Myocyte (in vitro differentiated cells): Measurements from ENCODE around the gene SLC2A13. TPM values are rescaled to one million over a fixed set of nuclear protein-coding genes. Genes with fewer than 3 reads are reported as not detected.
"Not testable (repeated sequence)": the region's sequence is repeated elsewhere in the genome, so short reads cannot be mapped to it uniquely, and the experiment has no call there.

ENCODE experiments used
- DNase-seq: peaks from one replicate; pipeline ENCODE4 v3.0.0-alpha.2; 2012; ENCODE audit warnings: low read depth
- total RNA-seq: library from RNA; depleted of rRNA; stranded (reverse); fragments of >200 nt; gene quantifications from 2 replicates; pipeline ENCODE4 v1.2.3, GENCODE V29; 2014

SLC2A13 gene
- total RNA-seq, 1 donor from 2014 or later = 7.0 TPM

DNA sequence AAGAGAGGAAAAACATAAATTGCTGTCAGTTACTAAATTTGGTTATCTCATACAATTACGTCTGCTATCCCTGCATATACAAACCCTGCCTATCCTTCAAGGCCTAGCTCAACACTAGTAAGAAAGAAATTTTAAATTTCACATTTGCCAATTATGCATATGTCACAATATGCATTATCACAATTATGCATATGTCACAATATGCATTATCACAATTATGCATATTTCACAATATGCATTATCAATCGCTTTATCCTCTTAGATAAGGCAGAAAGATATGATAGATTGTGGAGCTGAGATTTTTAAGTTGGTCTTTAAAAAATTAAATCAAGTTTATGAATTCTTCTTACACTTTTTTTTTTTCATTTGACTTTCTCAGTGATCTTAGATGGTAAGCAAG is 291.3 kb downstream of the SLC2A13 start:
- DNase-seq = no peak

DNA sequence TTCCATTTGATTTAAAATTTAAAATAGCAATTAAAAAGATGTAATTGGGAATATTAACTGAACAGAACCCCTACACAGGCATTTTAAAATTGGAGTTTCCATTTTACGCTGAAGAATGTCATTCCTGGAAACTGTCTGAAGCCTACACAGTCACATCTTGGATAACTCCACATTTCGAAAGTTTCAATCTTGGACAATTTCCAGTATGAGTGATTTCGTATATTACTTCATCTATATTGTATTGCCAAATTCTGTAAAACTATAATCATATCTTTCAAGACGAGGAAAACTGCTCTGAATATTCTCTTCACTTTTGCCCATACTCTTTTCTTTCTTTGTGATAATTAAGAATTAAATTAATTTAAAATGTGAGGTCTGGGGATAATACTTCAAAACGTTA is 292.1 kb downstream of the SLC2A13 start:
- DNase-seq = no peak

DNA sequence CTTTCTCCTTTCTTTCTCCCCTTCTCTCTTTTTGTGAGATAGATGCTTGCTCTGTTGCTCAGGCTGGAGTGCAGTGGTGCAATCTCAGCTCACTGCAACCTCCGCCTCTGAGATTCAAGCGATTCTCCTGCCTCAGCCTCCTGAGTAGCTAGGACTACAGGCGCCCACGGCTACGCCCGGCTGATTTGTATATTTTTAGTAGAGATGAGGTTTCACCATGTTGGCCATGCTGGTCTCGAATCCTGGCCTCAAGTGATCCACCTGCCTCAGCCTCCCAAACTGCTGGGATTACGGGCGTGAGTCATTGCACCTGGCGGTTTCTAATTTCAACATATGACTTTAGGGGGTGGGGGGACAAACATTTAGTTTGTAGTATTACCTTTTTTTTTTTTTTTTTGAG is 293.4 kb downstream of the SLC2A13 start:
- DNase-seq = not testable (repeated sequence)

DNA sequence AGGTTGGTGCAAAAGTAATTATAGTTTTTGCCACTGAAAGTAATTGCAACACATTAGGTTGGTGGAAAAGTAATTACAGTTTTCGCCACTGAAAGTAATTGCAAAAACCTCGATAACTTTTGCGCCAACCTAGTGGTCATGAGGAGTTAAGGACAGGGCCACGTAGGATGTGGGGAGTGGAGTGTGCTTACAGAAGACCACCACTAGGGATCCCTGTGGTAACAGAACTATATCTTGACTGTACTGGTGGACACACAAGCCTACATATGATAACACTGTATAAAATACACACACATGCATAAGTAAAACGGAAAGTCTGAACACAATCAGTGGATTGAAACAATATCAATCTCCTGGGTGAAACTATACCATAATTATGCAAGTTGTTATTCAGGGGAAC is 298.8 kb downstream of the SLC2A13 start:
- DNase-seq = no peak

DNA sequence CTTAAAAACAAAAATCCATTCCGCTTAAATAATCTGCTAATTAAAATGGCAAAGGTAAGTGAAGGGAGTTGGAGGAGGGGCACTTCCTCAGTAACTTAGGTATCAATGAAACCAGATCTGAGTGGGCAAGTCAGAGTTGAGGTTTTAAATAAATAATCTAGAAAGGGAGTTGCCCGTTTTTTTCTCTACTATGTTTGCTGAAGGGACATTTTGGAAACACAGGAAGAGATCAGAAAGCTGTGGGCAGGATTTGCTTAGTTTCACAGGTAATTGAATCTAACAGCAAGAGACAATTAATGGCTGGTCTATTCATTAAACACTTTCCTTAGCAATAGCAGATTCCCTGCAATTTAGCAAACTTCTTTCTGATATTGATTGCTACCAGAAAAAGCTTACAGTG is 300.2 kb downstream of the SLC2A13 start:
- DNase-seq = no peak

DNA sequence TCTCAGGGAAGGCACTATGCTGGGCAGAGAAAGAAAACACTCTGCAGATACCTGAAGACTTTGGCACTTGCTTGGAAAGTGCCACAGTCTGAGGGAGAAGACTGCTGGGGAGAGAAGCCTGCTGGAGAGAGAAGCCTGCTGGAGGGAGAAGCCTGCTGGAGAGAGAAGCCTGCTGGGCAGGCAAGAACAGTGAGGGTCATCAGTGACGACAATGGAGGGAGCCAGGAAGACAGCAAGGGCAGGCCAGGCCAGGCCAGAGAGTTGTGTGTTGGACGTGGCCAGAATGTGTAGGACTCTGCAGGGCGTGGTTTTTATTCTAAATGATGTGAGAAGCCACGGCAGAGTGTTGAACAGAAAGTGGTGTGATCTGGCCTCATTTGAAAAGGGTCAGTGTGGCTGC is 301.0 kb downstream of the SLC2A13 start:
- no peak for DNase-seq

DNA sequence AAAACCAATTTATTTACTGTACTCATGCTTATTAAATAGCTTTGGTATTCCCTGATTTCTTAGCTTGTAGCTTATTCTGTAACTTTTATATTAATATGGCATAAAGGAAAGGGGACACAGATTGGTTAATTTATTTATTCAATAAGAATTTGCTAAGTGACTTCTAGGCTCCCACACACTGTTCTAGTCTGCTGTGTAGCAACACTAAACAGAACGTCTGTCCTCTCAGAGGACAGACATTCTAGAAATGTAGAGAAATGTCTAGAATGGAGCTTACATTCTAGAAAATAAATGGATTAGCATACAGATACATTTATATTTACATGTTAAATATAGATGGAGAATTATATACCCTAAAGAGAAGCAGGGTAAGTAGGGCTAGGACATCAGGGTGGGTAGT is 301.4 kb downstream of the SLC2A13 start:
- no peak for DNase-seq

DNA sequence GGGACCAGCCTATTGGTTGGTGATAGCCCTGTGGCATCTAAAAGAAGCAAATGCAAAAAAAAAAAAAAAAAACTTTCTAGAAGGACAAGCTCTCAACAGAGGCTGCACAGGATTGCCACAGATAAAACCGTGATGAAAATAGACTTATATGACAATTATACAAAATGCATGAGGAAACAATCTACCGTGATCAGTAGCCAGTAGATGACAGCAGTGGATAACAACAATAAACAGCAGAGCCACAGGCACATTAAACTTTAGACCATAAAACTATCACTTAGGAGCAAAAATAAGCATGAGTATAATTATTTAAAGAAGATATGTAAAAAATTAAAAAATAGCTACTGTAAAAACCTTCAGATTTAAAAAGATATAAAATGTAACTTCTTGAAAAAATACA is 302.7 kb downstream of the SLC2A13 start:
- no peak for DNase-seq

DNA sequence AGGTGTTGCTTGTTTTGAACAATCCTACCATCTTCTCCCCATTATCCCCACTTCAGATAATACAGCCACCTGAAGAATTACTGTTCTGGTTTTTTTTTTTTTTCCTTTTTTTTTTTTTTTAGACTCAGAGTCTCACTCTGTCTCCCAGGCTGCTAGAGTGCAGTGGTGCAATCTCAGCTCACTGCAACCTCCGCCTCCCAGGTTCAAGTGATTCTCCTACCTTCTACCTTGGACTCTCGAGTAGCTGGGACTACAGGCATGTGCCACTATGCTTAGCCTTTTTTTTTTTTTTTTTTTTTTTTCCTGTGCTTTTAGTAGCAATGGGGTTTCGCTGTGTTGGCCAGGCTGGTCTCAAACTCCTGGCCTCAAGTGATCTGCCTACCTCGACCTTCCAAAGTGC is 306.9 kb downstream of the SLC2A13 start:
- no peak for DNase-seq

DNA sequence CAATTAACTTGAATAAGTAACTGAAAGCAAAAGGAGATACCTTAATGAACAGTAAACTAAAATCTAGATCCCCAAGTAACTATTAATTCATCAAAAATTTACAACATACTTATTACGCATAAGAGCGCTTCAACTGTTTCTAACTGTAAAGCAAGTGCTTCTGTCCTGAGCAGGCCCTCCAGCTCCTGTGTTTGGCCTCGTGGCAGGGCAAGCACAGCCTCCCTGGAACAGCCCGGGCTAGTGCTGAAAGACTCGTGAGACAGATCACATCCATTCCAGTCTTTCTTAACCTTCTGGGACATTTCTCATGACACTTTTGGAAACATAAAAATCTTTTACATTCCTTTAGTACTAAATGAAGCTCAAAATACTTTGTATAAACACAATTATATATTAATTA is 307.5 kb downstream of the SLC2A13 start:
- no peak for DNase-seq

DNA sequence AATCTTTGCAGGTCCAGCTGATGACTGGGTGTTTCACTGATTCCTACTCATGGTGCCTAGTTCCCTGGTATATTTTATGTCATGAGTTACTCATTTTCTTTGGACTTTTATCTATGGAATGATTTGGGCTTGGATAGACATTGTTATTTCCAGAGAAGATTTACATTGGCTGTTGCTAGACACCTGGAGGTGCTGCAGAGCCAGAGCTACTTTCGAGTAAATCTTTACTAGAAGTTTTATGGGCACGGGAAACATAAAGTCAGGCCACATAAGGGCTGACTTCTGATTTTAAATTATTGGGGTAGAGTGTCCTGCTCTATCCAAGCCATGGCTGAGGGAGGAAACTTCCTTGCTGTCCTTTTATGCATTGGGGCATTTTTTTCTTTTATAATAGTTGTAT is 310.4 kb downstream of the SLC2A13 start:
- DNase-seq = no peak

DNA sequence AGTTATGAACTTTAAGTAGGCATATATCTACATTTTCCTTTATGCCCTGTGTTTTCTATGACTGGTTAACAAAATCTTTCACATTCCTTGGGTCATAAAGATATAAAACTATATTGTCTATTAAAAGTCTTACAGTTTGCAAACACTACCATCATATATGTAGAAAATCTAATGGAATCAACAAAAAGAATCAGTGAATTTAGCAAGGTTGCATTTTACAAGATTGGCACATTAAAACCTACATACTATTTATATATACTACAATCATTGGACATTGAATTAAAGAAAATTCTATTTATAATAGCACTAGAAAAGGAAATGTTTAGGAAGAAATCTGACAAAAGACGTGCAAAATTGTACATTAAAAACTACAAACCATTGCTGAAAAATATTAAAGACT is 312.9 kb downstream of the SLC2A13 start:
- no peak for DNase-seq

DNA sequence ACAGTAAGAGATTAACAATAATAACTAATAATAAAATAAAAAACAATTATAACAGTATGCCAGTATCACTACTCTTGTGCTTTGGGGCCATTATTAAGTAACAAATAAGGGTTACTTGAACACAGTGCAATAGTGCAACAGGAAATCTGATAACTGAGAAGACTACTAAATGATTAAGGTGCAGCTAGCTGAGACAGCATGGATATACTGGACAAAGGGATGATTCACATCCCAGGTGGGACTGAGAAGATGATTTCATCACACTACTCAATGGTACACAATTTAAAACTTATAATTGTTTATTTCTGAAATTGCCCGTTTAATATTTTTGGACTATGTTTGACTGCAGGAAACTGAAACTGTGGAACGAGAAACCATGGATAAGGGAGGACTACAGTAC is 317.6 kb downstream of the SLC2A13 start:
- DNase-seq = no peak

DNA sequence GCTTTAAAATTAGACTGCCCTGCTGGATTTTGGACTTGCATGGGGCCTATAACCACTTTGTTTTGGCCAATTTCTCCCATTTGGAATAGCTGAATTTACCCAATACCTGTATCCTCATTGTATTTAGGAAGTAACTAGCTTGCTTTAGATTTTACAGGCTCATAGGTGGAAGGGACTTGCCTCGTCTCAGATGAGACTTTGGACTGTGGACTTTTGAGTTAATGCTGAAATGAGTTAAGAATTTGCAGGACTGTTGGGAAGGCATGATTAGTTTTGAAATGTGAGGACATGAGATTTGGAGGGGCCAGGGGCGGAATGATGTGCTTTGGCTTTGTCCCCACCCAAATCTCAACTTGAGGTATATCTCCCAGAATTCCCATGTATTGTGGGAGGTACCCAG is 320.1 kb downstream of the SLC2A13 start:
- not testable (repeated sequence) for DNase-seq

DNA sequence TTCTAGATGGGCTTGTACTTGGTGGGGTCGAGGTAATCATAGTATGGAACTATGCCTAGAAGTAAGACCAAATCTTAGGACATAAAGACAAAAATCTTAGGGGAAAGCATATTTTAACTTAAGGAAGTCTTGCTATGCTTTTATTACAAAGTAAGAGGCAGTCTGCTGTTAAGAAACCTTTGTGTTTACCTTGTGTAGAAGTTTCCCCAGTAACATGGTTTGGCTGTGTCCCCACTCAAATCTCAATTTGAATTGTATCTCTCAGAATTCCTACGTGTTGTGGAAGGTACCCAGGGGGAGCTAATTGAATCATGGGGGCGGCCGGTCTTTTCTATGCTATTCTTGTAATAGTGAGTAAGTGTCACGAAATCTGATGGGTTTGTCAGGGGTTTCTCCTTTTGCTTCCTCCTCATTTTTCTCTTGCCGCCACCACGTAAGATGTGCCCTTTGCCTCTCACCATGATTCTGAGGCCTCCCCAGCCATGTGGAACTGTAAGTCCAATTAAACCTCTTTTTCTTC is 323.8 kb downstream of the SLC2A13 start:
- DNase-seq = no peak

DNA sequence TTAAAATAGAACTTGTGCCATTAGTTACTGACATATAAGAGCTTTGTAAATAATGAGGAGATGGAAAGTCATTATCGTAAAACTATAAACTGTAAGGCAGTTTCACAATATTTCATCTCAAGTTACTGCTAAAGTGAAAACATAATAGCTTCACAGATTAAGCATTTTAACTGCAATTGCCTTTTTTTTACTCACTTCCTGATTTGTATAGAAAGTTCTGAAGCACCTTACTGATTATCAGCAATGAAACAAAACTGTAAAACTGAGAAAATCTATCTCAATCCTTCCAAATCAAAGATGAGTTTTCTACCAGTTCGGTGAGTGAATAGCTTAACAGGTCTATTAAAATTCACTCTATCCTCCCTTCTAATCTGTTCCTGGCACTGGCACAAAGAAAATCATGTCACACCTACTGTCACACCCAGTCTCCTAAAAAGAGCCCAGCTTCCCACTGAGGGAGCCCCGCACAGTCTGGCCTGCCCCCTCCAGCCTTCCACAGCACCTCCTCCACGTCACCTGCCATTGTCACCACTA is 324.9 kb downstream of the SLC2A13 start:
- DNase-seq = no peak

DNA sequence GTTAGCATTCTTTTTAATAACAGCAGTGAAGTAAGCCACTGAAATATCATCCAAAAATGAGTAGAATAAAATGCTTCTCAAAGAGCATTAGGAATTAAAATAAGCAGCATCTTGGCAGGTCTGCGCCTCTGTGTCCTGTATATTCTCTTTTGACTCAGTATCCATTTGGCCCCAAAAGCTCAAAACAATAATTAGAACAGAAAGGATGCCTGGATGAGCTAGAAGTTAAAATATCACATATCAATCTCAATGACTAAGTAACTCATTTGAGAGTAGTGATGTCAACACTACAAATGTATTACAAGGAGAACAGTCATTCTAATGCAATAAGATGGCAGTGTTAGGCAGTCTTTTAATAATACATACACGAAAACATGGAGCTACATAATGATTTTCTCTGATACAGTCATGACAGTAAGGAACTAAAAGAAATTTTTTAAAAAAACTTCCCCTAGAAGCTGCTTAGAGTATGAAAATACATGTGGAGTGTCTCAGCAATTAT is 325.4 kb downstream of the SLC2A13 start:
- no peak for DNase-seq

DNA sequence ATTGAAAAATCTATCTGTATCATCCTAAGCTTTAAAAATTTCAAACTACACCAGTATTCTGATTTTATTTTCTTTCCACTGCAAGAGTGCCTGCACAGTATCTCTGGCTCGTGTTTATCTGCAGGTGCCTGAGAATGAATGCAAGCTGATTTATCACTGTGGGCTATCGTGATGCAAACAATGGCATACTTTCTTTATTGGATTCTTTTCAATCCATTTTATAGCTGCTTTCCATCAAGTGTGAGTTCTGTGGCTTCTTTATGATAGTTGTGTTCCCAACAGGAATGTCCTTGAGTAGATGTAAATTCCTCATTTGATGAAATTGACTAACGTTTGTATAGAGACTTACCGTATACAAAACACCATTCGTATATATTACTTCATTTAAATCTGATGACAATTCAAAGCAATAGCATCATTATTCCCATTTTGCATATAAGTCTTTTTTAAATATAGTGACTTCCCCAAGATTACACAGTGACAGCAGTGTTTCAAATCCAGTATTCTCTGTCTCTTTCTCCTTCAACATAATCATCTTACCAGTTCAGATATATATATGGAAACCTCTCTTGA is 326.0 kb downstream of the SLC2A13 start:
- no peak for DNase-seq

DNA sequence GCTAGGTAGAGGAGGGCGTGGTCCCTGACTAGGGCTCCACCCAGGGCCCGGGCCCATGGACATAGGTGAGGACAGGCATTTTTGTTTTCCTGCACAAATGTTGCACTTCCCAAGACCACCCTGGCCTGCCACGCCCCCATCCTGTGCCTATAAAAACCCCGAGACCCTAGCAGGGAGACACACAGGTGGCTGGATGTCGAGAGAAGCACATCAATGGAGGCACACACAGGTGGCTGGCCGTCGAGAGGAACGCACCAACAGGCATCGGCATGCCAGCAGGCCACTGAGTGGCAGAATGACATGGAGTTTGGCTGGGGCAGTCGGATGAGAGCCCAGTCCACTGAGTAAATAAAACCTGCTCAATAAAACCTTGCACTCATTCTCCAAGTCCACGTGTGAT is 328.4 kb downstream of the SLC2A13 start:
- DNase-seq = no peak

DNA sequence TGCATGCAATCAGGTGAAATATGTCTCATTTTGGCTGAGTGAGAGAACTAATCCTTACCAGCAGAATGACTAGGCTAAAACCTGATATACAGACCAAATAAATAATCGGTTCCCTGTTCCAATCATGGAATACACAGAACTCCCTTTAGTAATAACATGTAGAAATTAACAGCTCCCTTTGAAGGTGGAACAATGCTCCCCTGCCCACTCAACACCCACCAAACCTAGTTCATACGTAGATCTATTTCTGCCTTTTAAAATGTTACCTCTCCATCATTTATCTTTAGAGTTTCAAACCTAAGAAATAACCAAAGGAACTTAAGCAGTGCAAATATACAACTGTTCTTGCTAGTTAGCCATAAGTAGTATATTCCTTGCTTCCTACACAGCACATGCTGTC is 332.6 kb downstream of the SLC2A13 start:
- no peak for DNase-seq

DNA sequence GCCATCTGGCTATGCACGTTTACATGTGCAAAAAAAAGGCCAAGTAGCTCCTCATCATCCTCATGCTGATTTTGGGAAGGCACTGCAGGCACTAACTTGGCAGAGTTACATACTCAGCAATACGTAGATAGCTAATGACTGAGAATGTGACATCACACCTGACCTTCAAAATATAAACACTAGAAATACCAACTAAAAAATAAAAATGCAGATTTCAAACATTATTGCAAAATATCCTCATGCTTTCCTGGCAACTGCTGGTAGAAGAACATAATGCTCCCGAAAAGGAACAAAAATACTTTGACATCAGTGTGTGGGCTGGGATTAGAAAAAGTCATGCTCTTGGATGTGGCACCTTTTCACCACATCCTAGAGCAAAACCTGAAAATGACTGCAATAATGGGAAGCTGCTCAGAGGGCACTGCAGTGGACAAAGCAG is 333.0 kb downstream of the SLC2A13 start:
- no peak for DNase-seq

DNA sequence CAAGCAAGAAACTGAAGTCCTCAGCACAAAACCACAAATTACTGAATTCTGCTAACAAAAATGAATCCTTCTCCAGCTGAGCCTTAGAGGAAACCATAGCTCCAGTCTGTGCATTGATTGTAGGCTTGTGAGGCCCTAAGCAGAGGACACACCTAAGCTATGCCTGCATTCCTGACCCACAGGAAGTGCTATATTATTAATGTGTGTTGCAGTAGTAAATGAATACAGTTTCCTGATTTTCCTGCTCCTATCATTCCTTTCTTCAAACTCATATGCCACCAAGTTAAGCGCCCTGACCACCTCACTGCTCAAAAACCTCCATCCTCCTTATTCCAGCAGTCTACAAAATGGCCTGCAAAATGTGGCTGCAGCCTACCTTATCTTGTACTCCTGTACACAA is 334.4 kb downstream of the SLC2A13 start:
- no peak for DNase-seq

DNA sequence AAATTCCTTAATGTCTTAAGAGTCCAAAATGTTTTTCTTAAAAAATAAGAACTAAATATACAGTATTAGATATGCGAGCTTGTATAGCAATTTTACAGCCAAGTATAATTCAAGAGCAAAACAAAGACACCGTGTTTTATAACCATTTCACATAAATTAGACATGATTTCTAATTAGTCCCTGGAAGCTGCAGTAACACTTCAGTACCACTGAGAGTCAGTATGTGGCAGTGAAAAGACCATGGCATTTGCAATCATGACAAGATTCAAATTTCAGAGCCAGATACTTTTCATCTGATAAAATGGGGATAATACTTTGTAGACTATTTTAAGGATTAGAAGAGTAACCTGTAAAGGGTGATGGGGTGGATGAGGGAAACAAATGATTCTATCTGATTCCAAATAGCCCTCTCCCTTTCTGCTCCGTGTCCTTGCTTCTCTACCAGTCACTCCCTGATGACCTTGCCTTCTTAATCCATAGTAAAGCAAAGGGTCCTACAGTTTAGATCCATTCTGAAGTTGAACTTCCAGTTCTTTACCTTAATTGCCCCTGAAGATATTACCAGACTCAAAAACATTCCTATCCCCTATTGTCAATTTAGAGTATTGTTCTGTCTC is 340.8 kb downstream of the SLC2A13 start:
- peak; percentile 37 for DNase-seq
